Testis (tissue), 2 donors: ENCODE data around the gene KRT10.

ENCODE experiments used
- POLR2A ChIP-seq: fragments of 450-650 bp; IDR thresholded peaks from one replicate; pipeline ENCODE4 v1.6.1; 2017; ENCODE audit warnings: antibody characterized with exemption, mild to moderate bottlenecking, moderate library complexity
- TF ChIP-seq, protein P1 (sequence below), 3 experiments: fragments of 450-650 bp in 2 of 3; fragments of 200-600 bp in 1 of 3; sonication (generic) in 1 of 3; IDR thresholded peaks; one replicate each; pipeline ENCODE4 v1.5.1; 2016 to 2019; ENCODE audit warnings: antibody characterized with exemption in 3 of 3, mild to moderate bottlenecking in 2 of 3, moderate library complexity in 1 of 3

DNA sequence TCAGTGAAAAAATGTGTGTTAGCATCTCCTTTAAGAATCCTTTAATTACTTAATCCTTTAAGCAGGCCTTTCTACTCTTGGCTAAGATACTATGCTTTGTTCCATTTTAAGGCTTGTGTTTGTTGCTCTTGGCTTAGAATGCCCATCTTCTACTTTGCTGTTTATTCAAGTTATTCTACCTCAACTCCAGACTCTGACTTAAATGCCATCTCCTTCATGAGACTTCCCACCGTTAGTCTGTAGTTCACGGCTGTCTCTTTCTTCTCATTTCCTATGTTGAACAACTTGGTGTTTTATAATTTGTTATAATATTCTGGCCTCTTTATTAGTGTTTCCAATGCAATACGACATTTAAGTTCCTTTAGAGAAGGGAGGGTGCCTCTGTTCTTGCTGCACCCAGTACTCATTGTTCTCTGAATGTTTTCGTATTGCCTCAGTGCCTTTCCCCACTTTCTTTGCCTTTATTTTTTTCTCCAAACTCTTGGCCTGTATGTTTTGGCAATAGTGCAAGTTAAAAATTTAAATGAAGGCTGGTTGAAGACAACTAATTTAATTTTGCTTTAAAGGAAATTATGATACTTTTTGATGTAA, 6.1 kb upstream of the KRT10 start:
- TF ChIP-seq, protein P1, sequence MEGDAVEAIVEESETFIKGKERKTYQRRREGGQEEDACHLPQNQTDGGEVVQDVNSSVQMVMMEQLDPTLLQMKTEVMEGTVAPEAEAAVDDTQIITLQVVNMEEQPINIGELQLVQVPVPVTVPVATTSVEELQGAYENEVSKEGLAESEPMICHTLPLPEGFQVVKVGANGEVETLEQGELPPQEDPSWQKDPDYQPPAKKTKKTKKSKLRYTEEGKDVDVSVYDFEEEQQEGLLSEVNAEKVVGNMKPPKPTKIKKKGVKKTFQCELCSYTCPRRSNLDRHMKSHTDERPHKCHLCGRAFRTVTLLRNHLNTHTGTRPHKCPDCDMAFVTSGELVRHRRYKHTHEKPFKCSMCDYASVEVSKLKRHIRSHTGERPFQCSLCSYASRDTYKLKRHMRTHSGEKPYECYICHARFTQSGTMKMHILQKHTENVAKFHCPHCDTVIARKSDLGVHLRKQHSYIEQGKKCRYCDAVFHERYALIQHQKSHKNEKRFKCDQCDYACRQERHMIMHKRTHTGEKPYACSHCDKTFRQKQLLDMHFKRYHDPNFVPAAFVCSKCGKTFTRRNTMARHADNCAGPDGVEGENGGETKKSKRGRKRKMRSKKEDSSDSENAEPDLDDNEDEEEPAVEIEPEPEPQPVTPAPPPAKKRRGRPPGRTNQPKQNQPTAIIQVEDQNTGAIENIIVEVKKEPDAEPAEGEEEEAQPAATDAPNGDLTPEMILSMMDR (IDR thresholded peaks at IDR 0.05): no peak
- TF ChIP-seq POLR2A: no peak
